GM10266 (cell line): ENCODE results near the gene SLC15A5.

Source experiments
- DNase-seq: peaks from one replicate; pipeline ENCODE4 v3.0.0; 2012; ENCODE audit errors: extremely low spot score
- CTCF ChIP-seq: IDR thresholded peaks from 2 replicates; pipeline ENCODE4 v1.5.1; 2012; ENCODE audit warnings: mild to moderate bottlenecking, low read depth; ENCODE audit not compliant: control insufficient read depth, insufficient read depth; ENCODE audit errors: missing control alignments

The SLC15A5 gene

DNA sequence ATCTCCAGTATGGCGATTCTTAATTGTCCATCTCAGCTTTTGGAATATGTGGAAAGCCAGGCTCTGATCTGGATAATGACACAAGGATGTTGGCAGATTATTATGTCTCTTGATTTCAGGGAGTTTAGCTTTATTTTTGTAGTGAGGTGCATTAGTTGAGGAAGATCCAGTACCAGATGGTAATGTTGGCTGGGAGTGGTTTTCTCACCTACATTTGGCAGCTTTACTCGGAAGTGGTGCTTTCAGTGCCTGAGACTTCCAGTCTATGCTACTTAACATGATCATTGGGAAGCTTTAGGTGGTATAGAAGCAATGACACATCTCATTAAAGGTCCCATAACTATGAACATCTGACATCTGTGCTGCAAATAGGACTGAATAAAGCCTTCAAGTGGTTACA is 7.5 kb downstream of the SLC15A5 start:
- no peak for TF ChIP-seq CTCF
- no peak for DNase-seq

DNA sequence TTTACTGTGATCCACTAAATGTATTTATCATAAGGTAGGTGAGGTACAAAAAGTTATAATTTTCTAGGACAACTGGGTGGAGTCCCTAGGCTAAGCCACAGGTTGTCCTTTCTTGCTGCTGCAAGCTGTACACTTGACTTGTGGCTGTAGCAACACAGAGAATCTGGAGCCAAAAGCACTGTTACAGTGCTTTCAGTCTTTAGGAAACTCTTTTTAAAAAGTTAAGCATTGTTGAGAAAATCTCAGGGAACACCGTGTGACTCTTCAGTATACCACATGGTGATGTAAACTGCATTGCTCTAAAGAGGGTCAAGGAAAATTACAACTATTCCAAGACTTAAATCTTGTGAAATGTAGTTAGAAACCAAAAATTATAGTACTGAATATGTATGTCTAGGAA is 11.4 kb downstream of the SLC15A5 start:
- TF ChIP-seq CTCF, result no peak
- DNase-seq, result no peak

DNA sequence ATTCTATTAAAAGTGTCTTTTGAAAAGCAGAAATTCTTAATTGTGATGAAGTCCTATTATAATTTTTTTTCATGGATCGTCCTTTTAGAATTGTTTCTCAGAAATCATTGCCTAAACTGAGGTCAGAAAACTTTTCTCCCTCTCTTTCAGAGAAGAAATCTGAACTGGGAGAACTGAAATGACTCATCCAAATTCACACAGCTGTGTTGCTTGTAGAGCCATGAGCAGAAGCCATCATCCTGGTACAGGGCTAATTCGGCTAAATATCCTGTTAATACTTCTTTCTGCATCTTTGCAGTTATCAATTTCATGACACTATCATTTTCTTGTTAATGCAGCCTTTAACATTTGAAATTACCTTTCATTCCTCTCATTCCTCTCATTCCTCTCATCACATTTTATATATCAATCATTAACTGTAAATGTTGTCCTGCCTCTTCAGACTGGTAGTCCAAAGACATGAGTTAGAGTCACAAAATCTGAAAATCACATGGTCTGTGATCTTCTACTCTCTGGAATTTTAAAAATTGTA is 15.5 kb downstream of the SLC15A5 start:
- no peak for TF ChIP-seq CTCF
- no peak for DNase-seq

GRCh38 chr12:16260206-16260605 is 17.3 kb downstream of the SLC15A5 start:
- no peak for TF ChIP-seq CTCF
- no peak for DNase-seq

DNA sequence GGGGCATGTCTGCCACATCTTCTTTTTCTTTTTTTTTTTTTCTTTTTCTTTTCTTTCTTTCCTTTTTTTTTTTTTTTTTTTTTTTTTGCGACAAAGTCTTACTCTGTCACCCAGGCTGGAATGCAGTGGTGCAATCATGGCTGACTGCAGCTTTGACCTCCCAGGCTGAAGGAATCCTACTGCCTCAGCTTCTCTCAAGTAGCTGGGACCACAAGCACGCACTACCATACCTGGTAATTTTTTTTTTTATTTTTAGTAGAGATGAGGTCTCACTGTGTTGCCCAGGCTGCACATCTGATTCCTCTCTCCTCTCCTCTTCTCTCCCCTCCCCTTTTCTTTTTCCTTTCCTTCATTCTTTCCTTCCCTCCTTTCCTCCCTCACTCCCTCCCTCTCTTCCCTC is 18.5 kb downstream of the SLC15A5 start:
- TF ChIP-seq CTCF, result no peak
- no peak for DNase-seq

DNA sequence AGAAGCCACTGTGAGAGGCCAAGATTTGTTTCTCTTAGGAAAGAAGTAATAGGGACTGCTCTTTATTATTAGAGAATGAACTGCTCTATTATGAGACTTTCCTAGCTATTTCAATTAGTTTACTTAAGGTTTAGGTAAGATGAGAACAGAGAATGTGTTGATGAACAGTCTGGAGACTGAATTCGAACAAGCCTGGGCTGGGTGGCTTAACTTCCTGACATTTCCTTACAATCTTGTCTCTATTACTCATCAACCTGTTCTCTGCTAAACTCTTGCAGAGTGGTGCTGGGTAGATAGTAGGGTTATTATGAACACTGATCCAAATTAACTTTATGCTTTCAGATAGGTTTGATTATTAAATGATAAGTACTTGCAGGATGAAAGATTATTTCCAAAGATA is 31.2 kb downstream of the SLC15A5 start:
- no peak for TF ChIP-seq CTCF
- DNase-seq, result no peak

DNA sequence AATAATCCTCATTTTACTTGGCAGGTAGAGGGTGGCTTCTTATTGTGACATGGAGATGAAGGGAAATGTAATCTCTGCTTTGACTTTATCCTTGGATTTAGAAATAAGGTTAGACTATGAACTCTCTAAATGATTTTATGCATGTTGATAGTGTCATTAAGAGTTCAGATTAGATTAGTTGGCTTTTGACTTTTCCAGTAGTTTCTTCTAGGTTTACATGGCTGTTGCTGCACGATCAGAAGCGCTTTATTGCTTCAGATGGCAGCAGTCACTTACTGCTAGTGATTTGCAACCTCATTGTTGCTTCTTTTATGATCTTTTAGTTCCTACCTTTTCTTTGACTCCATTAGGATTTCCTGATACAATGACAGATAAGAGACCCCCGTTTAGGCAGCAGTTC is 32.3 kb downstream of the SLC15A5 start:
- DNase-seq, result no peak
- no peak for TF ChIP-seq CTCF
